Measurements from ENCODE around the gene OOSP1. TPM values are rescaled to one million over a fixed set of nuclear protein-coding genes. Genes with fewer than 3 reads are reported as not detected.
A peak's percentile ranks its signal among the peaks of the same experiment; 100 is the strongest.

OOSP1 gene
- total and polyA plus RNA-seq, 2 experiments from 2014 or later: not detected

DNA sequence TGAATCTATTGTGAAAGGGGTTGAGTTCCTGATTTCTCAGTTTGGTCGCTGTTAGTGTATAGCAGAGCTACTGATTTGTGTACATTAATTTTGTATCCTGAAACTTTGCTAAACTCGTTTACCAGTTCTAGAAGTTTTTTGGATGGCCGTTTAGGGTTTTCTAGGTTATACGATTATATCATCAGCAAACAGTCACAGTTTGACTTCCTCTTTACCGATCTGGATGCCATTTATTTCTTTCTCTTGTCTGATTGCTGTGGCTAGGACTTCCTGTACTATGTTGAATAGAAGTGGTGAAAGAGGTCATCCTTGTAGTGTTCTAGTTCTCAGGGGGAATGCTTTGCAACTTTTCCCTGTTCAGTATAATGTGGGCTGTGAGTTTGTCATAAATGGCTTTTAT, 54.2 kb downstream of the OOSP1 start:
- Histone ChIP-seq H3K9me2 (ENCODE audit: insufficient read depth) (no peaks in the 10 kb centered on the region), H3K4me1 (ENCODE audit: insufficient read depth) (no peaks in the 10 kb centered on the region), H3K36me3 (ENCODE audit: low read depth) (no peaks in the 10 kb centered on the region), H3K4me3 (no peak overlapping the region), H3K9me3 (ENCODE audit: low read depth) (no peaks in the 10 kb centered on the region), H2AFZ (no peak overlapping the region), H3K27me3 (replicated peaks; ENCODE audit: insufficient read depth) (no peaks in the 10 kb centered on the region), H3F3A (ENCODE audit: insufficient read depth) (no peaks in the 10 kb centered on the region), H3K27ac (no peak overlapping the region), H4K20me1 (ENCODE audit: insufficient read depth) (no peaks in the 10 kb centered on the region), H3K9ac (no peak overlapping the region), H3K79me2 (ENCODE audit: insufficient read depth) (no peaks in the 10 kb centered on the region), H3K4me2 (ENCODE audit: unreplicated experiment) (no peak overlapping the region)
- in situ Hi-C loops (cut with MboI): no loop called here
- DNase-seq: no peak
- WGBS, 2 experiments (ENCODE audit: low coverage in 1 of 2, low lambda C conversion rate in 2 of 2, missing lambda C conversion rate in 2 of 2): 9 to 17% methylated on average over 5 of the region's 5 CpGs
- TF ChIP-seq EZH2 (IDR thresholded peaks at IDR 0.05; ENCODE audit: insufficient read depth, poor library complexity, severe bottlenecking): no peak
- TF ChIP-seq EZH2phosphoT487 (IDR thresholded peaks at IDR 0.05; ENCODE audit: insufficient read depth, low read depth): no peak

DNA sequence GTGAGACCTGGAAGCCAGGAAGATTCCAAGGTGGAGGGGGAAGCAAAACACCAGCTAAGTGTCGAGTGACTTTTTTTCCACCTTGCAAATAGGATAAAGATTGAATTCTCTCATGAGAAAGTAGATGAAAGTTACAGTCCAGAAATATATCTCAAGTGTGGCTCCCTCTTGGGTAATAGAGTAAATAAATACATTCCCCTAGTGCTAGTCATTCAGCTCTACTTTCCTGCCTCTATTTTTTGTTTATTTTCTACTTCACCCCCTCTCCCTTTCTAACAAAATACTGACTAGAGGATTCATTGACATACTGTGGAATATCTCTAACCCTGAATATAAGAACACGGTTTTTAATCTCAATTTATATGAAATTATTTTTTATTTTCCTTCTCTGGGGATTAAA, 59.6 kb downstream of the OOSP1 start:
- H3K27ac ChIP-seq: no peak overlapping the region
- no peak overlapping the region for H3K9ac ChIP-seq
- no peaks in the 10 kb centered on the region for H3K4me1 ChIP-seq (ENCODE audit: insufficient read depth)
- TF ChIP-seq EZH2phosphoT487 (IDR thresholded peaks at IDR 0.05; ENCODE audit: insufficient read depth, low read depth) (no peak), EZH2 (IDR thresholded peaks at IDR 0.05; ENCODE audit: insufficient read depth, poor library complexity, severe bottlenecking) (no peak)
- H3K9me2 ChIP-seq (ENCODE audit: insufficient read depth): no peaks in the 10 kb centered on the region
- no peak overlapping the region for H3K4me2 ChIP-seq (ENCODE audit: unreplicated experiment)
- no peaks in the 10 kb centered on the region for H3K9me3 ChIP-seq (ENCODE audit: low read depth)
- H3F3A ChIP-seq (ENCODE audit: insufficient read depth): no peaks in the 10 kb centered on the region
- 1 to 8% methylated on average over 2 of the region's 2 CpGs for WGBS, 2 experiments (ENCODE audit: low coverage in 1 of 2, low lambda C conversion rate in 2 of 2, missing lambda C conversion rate in 2 of 2)
- no peak overlapping the region for H2AFZ ChIP-seq
- no peak overlapping the region for H3K4me3 ChIP-seq
- no peaks in the 10 kb centered on the region for H3K27me3 ChIP-seq (replicated peaks; ENCODE audit: insufficient read depth)
- no peaks in the 10 kb centered on the region for H3K36me3 ChIP-seq (ENCODE audit: low read depth)
- no peaks in the 10 kb centered on the region for H4K20me1 ChIP-seq (ENCODE audit: insufficient read depth)
- in situ Hi-C loops (cut with MboI): no loop called here
- no peak for DNase-seq
- H3K79me2 ChIP-seq (ENCODE audit: insufficient read depth): no peaks in the 10 kb centered on the region

DNA sequence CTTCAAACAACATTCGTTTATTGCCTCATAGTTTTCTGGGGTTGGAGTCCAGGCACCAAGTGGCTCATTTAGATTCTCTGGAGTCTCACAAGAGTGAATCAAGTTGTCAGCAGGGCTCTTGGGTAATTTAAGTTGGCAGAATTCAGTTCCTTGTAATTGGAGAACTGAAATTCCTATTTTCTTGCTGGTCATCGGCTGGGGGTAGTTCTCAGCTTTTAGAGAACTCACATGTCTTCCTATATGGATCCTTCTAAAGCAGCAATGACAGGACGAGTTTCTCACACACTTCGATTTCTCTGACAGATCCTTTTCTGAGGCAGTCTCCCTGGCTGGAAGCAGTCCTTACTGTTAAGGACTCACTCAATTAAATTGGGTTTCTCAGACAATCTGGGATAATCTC, 61.5 kb downstream of the OOSP1 start:
- H4K20me1 ChIP-seq (ENCODE audit: insufficient read depth): no peaks in the 10 kb centered on the region
- TF ChIP-seq EZH2phosphoT487 (IDR thresholded peaks at IDR 0.05; ENCODE audit: insufficient read depth, low read depth): no peak
- no peak for TF ChIP-seq EZH2 (IDR thresholded peaks at IDR 0.05; ENCODE audit: insufficient read depth, poor library complexity, severe bottlenecking)
- no peaks in the 10 kb centered on the region for H3K36me3 ChIP-seq (ENCODE audit: low read depth)
- no peaks in the 10 kb centered on the region for H3K79me2 ChIP-seq (ENCODE audit: insufficient read depth)
- H3F3A ChIP-seq (ENCODE audit: insufficient read depth): no peaks in the 10 kb centered on the region
- H3K9ac ChIP-seq: no peak overlapping the region
- no peaks in the 10 kb centered on the region for H3K9me2 ChIP-seq (ENCODE audit: insufficient read depth)
- H3K4me1 ChIP-seq (ENCODE audit: insufficient read depth): no peaks in the 10 kb centered on the region
- H3K9me3 ChIP-seq (ENCODE audit: low read depth): no peaks in the 10 kb centered on the region
- H3K4me2 ChIP-seq (ENCODE audit: unreplicated experiment): no peak overlapping the region
- H2AFZ ChIP-seq: no peak overlapping the region
- no peak for DNase-seq
- H3K4me3 ChIP-seq: no peak overlapping the region
- in situ Hi-C loops (cut with MboI): no loop called here
- 1 to 3% methylated on average over 4 of the region's 4 CpGs for WGBS, 2 experiments (ENCODE audit: low coverage in 1 of 2, low lambda C conversion rate in 2 of 2, missing lambda C conversion rate in 2 of 2)
- no peaks in the 10 kb centered on the region for H3K27me3 ChIP-seq (replicated peaks; ENCODE audit: insufficient read depth)
- no peak overlapping the region for H3K27ac ChIP-seq

DNA sequence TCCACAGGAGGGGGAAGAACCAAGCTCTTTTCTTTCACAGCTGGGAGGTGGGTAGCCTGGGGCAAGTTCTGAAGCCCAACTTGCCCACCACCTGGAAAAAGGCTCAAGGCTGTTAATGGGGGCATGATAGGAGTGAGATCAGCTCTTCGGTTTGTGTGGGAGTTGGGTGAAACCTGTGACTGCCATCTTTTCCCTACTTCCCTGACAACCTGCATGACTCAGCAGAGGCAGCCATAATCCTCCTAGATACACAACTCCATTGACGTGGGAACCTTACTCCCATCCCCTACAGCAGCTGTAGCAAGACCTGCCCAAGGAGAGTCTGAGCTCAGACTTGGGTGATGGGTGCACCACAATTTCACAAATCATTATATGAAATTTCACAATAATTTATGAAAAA, 65.5 kb downstream of the OOSP1 start:
- Histone ChIP-seq H3K4me2 (ENCODE audit: unreplicated experiment) (no peak overlapping the region), H3K79me2 (ENCODE audit: insufficient read depth) (no peaks in the 10 kb centered on the region), H3F3A (ENCODE audit: insufficient read depth) (no peaks in the 10 kb centered on the region), H2AFZ (no peak overlapping the region), H3K9me2 (ENCODE audit: insufficient read depth) (no peaks in the 10 kb centered on the region), H3K9me3 (ENCODE audit: low read depth) (no peaks in the 10 kb centered on the region), H4K20me1 (ENCODE audit: insufficient read depth) (no peaks in the 10 kb centered on the region), H3K27ac (no peak overlapping the region), H3K4me3 (no peak overlapping the region), H3K27me3 (replicated peaks; ENCODE audit: insufficient read depth) (no peaks in the 10 kb centered on the region), H3K9ac (no peak overlapping the region), H3K4me1 (ENCODE audit: insufficient read depth) (no peaks in the 10 kb centered on the region), H3K36me3 (ENCODE audit: low read depth) (no peaks in the 10 kb centered on the region)
- TF ChIP-seq EZH2 (IDR thresholded peaks at IDR 0.05; ENCODE audit: insufficient read depth, poor library complexity, severe bottlenecking) (no peak), EZH2phosphoT487 (IDR thresholded peaks at IDR 0.05; ENCODE audit: insufficient read depth, low read depth) (no peak)
- in situ Hi-C loops (cut with MboI): no loop called here
- 9% methylated on average over 2 of the region's 2 CpGs for WGBS, 2 experiments (ENCODE audit: low coverage in 1 of 2, low lambda C conversion rate in 2 of 2, missing lambda C conversion rate in 2 of 2)
- no peak for DNase-seq

DNA sequence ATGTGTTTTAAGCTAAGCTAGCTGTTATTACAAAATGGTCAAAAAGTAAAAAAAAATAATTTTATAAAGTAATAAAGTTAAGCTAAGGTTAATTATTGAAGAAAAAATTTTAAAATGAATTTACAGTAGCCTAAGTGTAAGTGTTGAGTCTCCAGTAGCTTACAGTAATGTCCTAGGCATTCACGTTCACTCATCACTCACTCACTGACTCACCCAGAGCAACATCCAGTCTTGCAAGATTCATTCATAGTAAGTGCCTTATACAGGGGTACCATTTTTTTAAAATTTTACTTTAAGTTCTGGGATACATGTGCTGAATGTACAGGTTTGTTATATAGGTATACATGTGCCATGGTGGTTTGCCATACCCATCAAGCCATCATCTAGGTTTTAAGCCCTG, 67.1 kb downstream of the OOSP1 start:
- WGBS, 2 experiments (ENCODE audit: low coverage in 1 of 2, low lambda C conversion rate in 2 of 2, missing lambda C conversion rate in 2 of 2): 50 to 61% methylated on average over 1 of the region's 1 CpG
- H3K27me3 ChIP-seq (replicated peaks; ENCODE audit: insufficient read depth): no peaks in the 10 kb centered on the region
- no peaks in the 10 kb centered on the region for H3K79me2 ChIP-seq (ENCODE audit: insufficient read depth)
- no peak overlapping the region for H3K9ac ChIP-seq
- H3F3A ChIP-seq (ENCODE audit: insufficient read depth): no peaks in the 10 kb centered on the region
- no peaks in the 10 kb centered on the region for H4K20me1 ChIP-seq (ENCODE audit: insufficient read depth)
- no peak for TF ChIP-seq EZH2 (IDR thresholded peaks at IDR 0.05; ENCODE audit: insufficient read depth, poor library complexity, severe bottlenecking)
- TF ChIP-seq EZH2phosphoT487 (IDR thresholded peaks at IDR 0.05; ENCODE audit: insufficient read depth, low read depth): no peak
- peak; percentile 15 for DNase-seq
- H3K4me3 ChIP-seq: no peak overlapping the region
- no peak overlapping the region for H3K4me2 ChIP-seq (ENCODE audit: unreplicated experiment)
- no peaks in the 10 kb centered on the region for H3K9me2 ChIP-seq (ENCODE audit: insufficient read depth)
- H3K36me3 ChIP-seq (ENCODE audit: low read depth): no peaks in the 10 kb centered on the region
- H3K9me3 ChIP-seq (ENCODE audit: low read depth): no peaks in the 10 kb centered on the region
- H2AFZ ChIP-seq: no peak overlapping the region
- H3K27ac ChIP-seq: no peak overlapping the region
- no peaks in the 10 kb centered on the region for H3K4me1 ChIP-seq (ENCODE audit: insufficient read depth)
- in situ Hi-C loops (cut with MboI): no loop called here

Other genes with a start within 250 kb of the OOSP1 start
- gene OR10V1, start 224.6 kb upstream of the OOSP1 start, total RNA-seq (2014; rRNA removed; shearing (Covaris generic)): not detected in 2 replicates
- gene OR10V1, start 224.6 kb upstream of the OOSP1 start, polyA plus RNA-seq (2016; fragmentation: Nextera tagmentation; extraction: Ambion mirVana): not detected in 2 replicates
- gene STX3, start 183.1 kb upstream of the OOSP1 start, total RNA-seq (2014; rRNA removed; shearing (Covaris generic)): 9.3 and 10.5 TPM in 2 replicates
- 5.6 and 6.3 TPM in 2 replicates for gene STX3, start 183.1 kb upstream of the OOSP1 start, polyA plus RNA-seq (2016; fragmentation: Nextera tagmentation; extraction: Ambion mirVana)
- 43.6 and 49.3 TPM in 2 replicates for gene MRPL16, start 127.7 kb upstream of the OOSP1 start, total RNA-seq (2014; rRNA removed; shearing (Covaris generic))
- gene MRPL16, start 127.7 kb upstream of the OOSP1 start, polyA plus RNA-seq (2016; fragmentation: Nextera tagmentation; extraction: Ambion mirVana): 65.1 and 67.4 TPM in 2 replicates
- not detected in 2 replicates for gene CBLIF, start 92.9 kb upstream of the OOSP1 start, total RNA-seq (2014; rRNA removed; shearing (Covaris generic))
- not detected in 2 replicates for gene CBLIF, start 92.9 kb upstream of the OOSP1 start, polyA plus RNA-seq (2016; fragmentation: Nextera tagmentation; extraction: Ambion mirVana)
- gene TCN1, start 71.9 kb upstream of the OOSP1 start, total RNA-seq (2014; rRNA removed; shearing (Covaris generic)): not detected in 2 replicates
- not detected in 2 replicates for gene TCN1, start 71.9 kb upstream of the OOSP1 start, polyA plus RNA-seq (2016; fragmentation: Nextera tagmentation; extraction: Ambion mirVana)
- gene OOSP3, start 59.6 kb upstream of the OOSP1 start, total RNA-seq (2014; rRNA removed; shearing (Covaris generic)): not detected in 2 replicates
- gene OOSP3, start 59.6 kb upstream of the OOSP1 start, polyA plus RNA-seq (2016; fragmentation: Nextera tagmentation; extraction: Ambion mirVana): not detected in 2 replicates
- not detected in 2 replicates for gene OOSP4A, start 25.6 kb downstream of the OOSP1 start, total RNA-seq (2014; rRNA removed; shearing (Covaris generic))
- gene OOSP4A, start 25.6 kb downstream of the OOSP1 start, polyA plus RNA-seq (2016; fragmentation: Nextera tagmentation; extraction: Ambion mirVana): not detected in 2 replicates
- not detected in 2 replicates for gene OOSP4B, start 78.7 kb downstream of the OOSP1 start, total RNA-seq (2014; rRNA removed; shearing (Covaris generic))
- not detected in 2 replicates for gene OOSP4B, start 78.7 kb downstream of the OOSP1 start, polyA plus RNA-seq (2016; fragmentation: Nextera tagmentation; extraction: Ambion mirVana)
- not detected in 2 replicates for gene OOSP2, start 102.0 kb downstream of the OOSP1 start, total RNA-seq (2014; rRNA removed; shearing (Covaris generic))
- gene OOSP2, start 102.0 kb downstream of the OOSP1 start, polyA plus RNA-seq (2016; fragmentation: Nextera tagmentation; extraction: Ambion mirVana): not detected in 2 replicates
- not detected in 2 replicates for gene MS4A3, start 118.2 kb downstream of the OOSP1 start, total RNA-seq (2014; rRNA removed; shearing (Covaris generic))
- not detected in 2 replicates for gene MS4A3, start 118.2 kb downstream of the OOSP1 start, polyA plus RNA-seq (2016; fragmentation: Nextera tagmentation; extraction: Ambion mirVana)
- not detected in 2 replicates for gene MS4A2, start 150.2 kb downstream of the OOSP1 start, total RNA-seq (2014; rRNA removed; shearing (Covaris generic))
- gene MS4A2, start 150.2 kb downstream of the OOSP1 start, polyA plus RNA-seq (2016; fragmentation: Nextera tagmentation; extraction: Ambion mirVana): not detected in 2 replicates
- not detected in 2 replicates for gene MS4A6A, start 244.7 kb downstream of the OOSP1 start, total RNA-seq (2014; rRNA removed; shearing (Covaris generic))
- gene MS4A6A, start 244.7 kb downstream of the OOSP1 start, polyA plus RNA-seq (2016; fragmentation: Nextera tagmentation; extraction: Ambion mirVana): not detected in 2 replicates